Mononuclear cell (primary cell): ENCODE results near the gene FBXW12. TPM values are rescaled to one million over a fixed set of nuclear protein-coding genes. Genes with fewer than 3 reads are reported as not detected.
"Not testable (repeated sequence)": the region's sequence is repeated elsewhere in the genome, so short reads cannot be mapped to it uniquely, and the experiment has no call there.

ENCODE experiments used
- H3K27me3 ChIP-seq: 2 replicates; pipeline ENCODE4 v1.6.0; 2011; ENCODE audit warnings: low read length, control low read depth; ENCODE audit not compliant: insufficient read depth
- H3K4me1 ChIP-seq: 2 replicates; pipeline ENCODE4 v1.5.1; 2011; ENCODE audit warnings: mild to moderate bottlenecking, low read length, control low read depth; ENCODE audit not compliant: insufficient read depth
- H3K4me3 ChIP-seq: 2 replicates; pipeline ENCODE4 v1.5.1; 2011; ENCODE audit warnings: mild to moderate bottlenecking, low read length, moderate library complexity
- H3K9me3 ChIP-seq: 2 replicates; pipeline ENCODE4 v1.5.1; 2011; ENCODE audit warnings: low read depth, mild to moderate bottlenecking, control low read depth, low read length
- total RNA-seq: library from RNA; depleted of rRNA; stranded (reverse); fragments of >200 nt; gene quantifications from one replicate; pipeline ENCODE4 v1.2.3, GENCODE V29; 2012

FBXW12 gene
- not detected for total RNA-seq

- Histone ChIP-seq H3K4me1 (no peaks in the 10 kb centered on the region), H3K9me3 (no peaks in the 10 kb centered on the region), H3K4me3 (no peak within 1 kb of the TSS), H3K27me3 (no peaks in the 10 kb centered on the region)
Measured at GRCh38 chr3:48371651-48372376, at the start of gene FBXW12. TSS of gene FBXW12 (plus strand) at chr3:48372219. CDS start at chr3:48372768, 549 bp downstream.

GRCh38 chr3:48331706-48332435 is 40.1 kb upstream of the FBXW12 start:
- H3K9me3 ChIP-seq, H3K4me3 ChIP-seq, H3K27me3 ChIP-seq: not testable (repeated sequence)
- peaks cover 38% of the 10 kb centered on the region for H3K4me1 ChIP-seq

GRCh38 chr3:48333346-48334245 is 38.4 kb upstream of the FBXW12 start, which contains the start of gene SPINK8:
TSS of gene SPINK8 (minus strand) at chr3:48333661. CDS start at chr3:48328341, 5,320 bp downstream.
- H3K4me1 ChIP-seq: peaks cover 38% of the 10 kb centered on the region
- H3K4me3 ChIP-seq, H3K9me3 ChIP-seq, H3K27me3 ChIP-seq: not testable (repeated sequence)

GRCh38 chr3:48334605-48335004 is 37.4 kb upstream of the FBXW12 start:
- Histone ChIP-seq H3K4me1 (peaks cover 38% of the 10 kb centered on the region), H3K27me3 (no peaks in the 10 kb centered on the region), H3K4me3 (no peak overlapping the region), H3K9me3 (no peaks in the 10 kb centered on the region)

- H3K4me3 ChIP-seq, H3K27me3 ChIP-seq, H3K9me3 ChIP-seq: not testable (repeated sequence)
- H3K4me1 ChIP-seq: peaks cover 38% of the 10 kb centered on the region
Measured at GRCh38 chr3:48335286-48335685, 36.7 kb upstream of the FBXW12 start.

- not testable (repeated sequence) for H3K27me3 ChIP-seq, H3K4me3 ChIP-seq, H3K9me3 ChIP-seq
- H3K4me1 ChIP-seq: peaks cover 34% of the 10 kb centered on the region
Measured at GRCh38 chr3:48337536-48337935, 34.5 kb upstream of the FBXW12 start.

GRCh38 chr3:48338635-48339034 is 33.4 kb upstream of the FBXW12 start:
- peaks cover 23% of the 10 kb centered on the region for H3K4me1 ChIP-seq
- no peaks in the 10 kb centered on the region for H3K9me3 ChIP-seq
- H3K27me3 ChIP-seq: no peaks in the 10 kb centered on the region
- H3K4me3 ChIP-seq: no peak overlapping the region

GRCh38 chr3:48343432-48343831 is 28.6 kb upstream of the FBXW12 start:
- no peaks in the 10 kb centered on the region for H3K27me3 ChIP-seq
- H3K9me3 ChIP-seq: no peaks in the 10 kb centered on the region
- no peak overlapping the region for H3K4me3 ChIP-seq
- H3K4me1 ChIP-seq: no peaks in the 10 kb centered on the region

- Histone ChIP-seq H3K27me3 (no peaks in the 10 kb centered on the region), H3K4me1 (no peaks in the 10 kb centered on the region), H3K9me3 (no peaks in the 10 kb centered on the region), H3K4me3 (no peak overlapping the region)
Measured at GRCh38 chr3:48344867-48345507, 27.0 kb upstream of the FBXW12 start.

- Histone ChIP-seq H3K4me3 (no peak overlapping the region), H3K4me1 (no peaks in the 10 kb centered on the region), H3K27me3 (no peaks in the 10 kb centered on the region), H3K9me3 (no peaks in the 10 kb centered on the region)
Measured at GRCh38 chr3:48345946-48346572, 26.0 kb upstream of the FBXW12 start.

GRCh38 chr3:48347500-48347899 is 24.5 kb upstream of the FBXW12 start:
- Histone ChIP-seq H3K27me3 (no peaks in the 10 kb centered on the region), H3K4me3 (no peak overlapping the region), H3K4me1 (no peaks in the 10 kb centered on the region), H3K9me3 (no peaks in the 10 kb centered on the region)

- Histone ChIP-seq H3K27me3 (no peaks in the 10 kb centered on the region), H3K4me3 (no peak overlapping the region), H3K9me3 (no peaks in the 10 kb centered on the region), H3K4me1 (no peaks in the 10 kb centered on the region)
Measured at GRCh38 chr3:48352546-48352945, 19.5 kb upstream of the FBXW12 start.

- H3K4me1 ChIP-seq: no peaks in the 10 kb centered on the region
- H3K9me3 ChIP-seq: no peaks in the 10 kb centered on the region
- H3K4me3 ChIP-seq: no peak overlapping the region
Measured at GRCh38 chr3:48353987-48354386, 18.0 kb upstream of the FBXW12 start.

GRCh38 chr3:48356419-48356818 is 15.6 kb upstream of the FBXW12 start:
- no peak overlapping the region for H3K4me3 ChIP-seq
- peaks cover 4% of the 10 kb centered on the region for H3K9me3 ChIP-seq
- peaks cover 3% of the 10 kb centered on the region for H3K27me3 ChIP-seq

More at GRCh38 chr3:48353987-48354386, 18.0 kb upstream of the FBXW12 start:
- H3K27me3 ChIP-seq: no peaks in the 10 kb centered on the region

More at GRCh38 chr3:48356419-48356818, 15.6 kb upstream of the FBXW12 start:
- no peaks in the 10 kb centered on the region for H3K4me1 ChIP-seq
